ENCODE results near the gene FOLR1.

FOLR1 gene

DNA sequence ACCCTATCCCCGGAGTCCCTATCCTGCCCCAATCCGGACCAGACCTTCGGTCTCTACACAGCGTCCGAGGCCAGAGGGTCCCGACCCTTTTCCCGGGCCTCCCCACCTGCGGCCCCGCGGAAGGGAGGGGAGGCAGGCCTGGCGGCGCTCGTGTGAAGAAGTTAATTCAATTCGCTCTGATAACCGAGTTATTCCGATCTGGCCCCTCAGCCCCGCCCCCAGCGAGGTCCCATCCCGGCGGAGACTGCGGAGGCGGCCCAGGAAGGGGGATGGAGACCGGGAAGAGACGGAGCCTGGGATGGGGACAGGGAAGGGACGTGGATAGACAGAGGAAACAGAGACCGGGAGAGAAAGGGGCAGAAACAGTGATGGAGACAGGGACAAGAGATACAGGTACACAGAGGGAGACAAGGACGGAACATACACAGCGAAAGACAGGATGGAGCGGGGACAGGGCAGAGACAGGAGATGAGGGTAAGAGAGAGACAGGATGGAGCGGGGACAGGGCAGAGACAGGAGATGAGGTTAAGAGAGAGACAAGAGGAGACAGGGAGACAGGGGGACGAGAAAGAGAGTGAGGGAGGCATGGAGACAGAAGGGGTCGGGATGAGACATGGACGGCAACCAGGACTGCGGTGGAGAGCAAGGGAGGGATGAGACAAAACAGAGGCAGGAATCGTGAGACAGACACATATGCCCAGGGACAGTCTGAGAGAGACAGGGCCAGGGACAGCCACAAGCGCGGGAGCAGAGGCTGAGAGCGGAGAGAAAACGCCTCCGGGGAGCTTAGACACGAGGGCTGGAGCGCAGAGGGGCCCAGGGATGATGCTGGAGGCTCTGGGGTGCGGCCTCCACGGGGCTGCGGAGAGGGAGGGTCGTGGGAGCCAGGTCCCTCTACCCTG is 52.7 kb downstream of the FOLR1 start:
- no peak for DNase-seq (ENCODE audit: low read depth, low spot score)
- H3K27ac ChIP-seq: no peak overlapping the region

DNA sequence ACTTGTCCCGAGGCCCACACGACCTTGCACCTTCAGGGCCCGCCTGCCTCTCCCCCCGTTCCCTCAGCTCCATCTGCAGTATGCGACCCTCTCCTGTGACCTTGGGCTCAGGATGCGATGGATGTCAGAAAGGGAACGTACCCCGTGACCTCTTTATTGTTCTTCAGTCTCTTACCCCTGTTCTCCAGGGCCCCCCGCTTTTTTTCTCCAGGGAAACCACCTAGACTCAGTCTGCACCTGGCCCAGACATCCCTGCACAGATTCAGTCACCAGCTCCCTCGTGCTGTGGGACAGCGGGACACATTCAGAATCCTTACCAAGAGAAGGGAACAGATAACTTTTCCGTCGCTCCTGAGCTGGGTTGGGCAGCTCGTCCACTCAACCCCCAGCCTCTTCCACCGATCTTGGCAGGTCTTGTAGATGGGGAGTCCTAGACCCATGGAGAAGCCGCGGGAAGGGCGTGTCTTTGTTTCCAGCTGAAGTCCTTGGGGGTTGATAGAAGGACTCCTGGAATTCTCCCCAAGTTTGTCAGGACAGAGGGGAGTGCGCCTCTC is 53.4 kb downstream of the FOLR1 start:
- no peak for DNase-seq (ENCODE audit: low read depth, low spot score)
- H3K27ac ChIP-seq: no peak overlapping the region
